DMS153 (cell line): ENCODE data around the gene KLK7.
"Not testable (repeated sequence)": the region's sequence is repeated elsewhere in the genome, so short reads cannot be mapped to it uniquely, and the experiment has no call there.

Experiments used
- DNase-seq: peaks from one replicate; lab custom pipeline; 2025; lab: John Stamatoyannopoulos, UW

KLK7 gene

DNA sequence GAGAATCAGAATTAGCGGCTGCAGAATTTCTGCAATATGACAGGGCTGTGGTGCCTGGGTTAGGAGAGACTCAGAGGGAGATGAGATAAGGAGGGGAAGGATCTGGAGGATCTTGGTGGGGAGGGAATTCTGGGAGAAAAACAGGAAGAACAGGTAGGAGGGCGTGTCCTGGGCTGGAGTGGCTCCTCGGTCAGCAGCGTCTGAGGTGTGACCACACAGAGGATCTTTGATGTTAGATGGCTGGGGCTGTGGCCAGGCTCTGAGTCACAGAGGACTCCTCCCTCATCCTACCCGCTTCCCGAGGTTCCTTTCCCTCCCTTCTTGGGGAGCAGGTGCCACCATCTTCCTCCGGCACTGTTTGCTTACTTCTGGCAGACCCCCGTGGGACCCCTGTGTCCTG, 8.0 kb downstream of the KLK7 start:
- DNase-seq = no peak

DNA sequence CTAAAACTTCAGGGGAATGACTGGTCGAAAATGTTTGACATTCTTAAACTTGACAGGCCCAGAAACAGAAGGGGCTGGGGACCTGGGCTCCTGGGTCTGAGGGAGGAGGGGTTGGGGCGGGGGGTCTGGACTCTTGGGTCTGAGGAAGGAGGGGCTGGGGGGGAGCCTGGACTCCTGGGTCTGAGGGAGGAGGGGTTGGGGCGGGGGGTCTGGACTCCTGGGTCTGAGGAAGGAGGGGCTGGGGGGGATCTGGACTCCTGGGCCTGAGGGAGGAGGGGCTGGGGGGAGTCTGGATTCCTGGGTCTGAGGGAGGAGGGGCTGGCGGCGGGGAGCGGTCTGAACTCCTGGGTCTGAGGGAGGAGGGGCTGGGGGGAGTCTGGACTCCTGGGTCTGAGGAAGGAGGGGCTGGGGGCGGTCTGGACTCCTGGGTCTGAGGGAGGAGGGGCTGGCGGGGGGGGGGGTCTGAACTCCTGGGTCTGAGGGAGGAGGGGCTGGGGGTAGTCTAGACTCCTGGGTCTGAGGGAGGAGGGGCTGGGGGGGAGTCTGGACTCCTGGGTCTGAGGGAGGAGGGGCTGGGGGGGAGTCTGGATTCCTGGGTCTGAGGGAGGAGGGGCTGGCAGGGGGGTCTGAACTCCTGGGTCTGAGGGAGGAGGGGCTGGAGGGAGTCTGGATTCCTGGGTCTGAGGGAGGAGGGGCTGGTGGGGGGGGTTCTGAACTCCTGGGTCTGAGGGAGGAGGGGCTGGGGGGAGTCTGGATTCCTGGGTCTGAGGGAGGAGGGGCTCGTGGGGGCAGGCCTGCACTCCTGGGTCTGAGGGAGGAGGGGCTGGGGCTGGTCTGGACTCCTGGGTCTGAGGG, 8.8 kb downstream of the KLK7 start:
- no peak for DNase-seq

DNA sequence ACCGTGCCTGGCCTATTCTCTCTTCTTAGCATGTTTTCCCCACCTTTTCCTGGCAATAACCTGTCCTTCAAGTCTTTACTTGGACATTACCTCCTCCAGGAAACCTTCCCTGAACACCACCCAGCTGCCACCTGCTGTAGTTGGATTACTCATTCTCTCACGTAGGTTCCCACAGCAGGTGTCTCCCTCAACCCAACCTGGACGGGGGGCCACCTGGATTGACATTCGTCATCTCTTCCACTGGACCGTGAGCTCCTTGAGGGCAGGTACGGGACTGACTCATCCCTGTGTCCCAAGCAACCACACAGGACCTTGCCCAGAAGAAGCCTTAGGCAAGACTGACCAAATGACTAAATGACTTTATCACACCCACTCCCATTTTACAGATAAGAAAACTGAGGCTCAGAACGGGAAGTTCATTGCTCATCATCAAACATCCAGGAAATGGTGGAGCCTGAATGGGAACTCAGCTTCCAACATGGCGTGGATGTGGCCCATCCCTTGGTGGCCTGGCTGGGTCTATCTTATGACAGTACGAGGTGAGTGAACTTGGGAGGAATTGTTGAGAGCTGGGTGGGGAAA, 10.8 kb downstream of the KLK7 start:
- no peak for DNase-seq

DNA sequence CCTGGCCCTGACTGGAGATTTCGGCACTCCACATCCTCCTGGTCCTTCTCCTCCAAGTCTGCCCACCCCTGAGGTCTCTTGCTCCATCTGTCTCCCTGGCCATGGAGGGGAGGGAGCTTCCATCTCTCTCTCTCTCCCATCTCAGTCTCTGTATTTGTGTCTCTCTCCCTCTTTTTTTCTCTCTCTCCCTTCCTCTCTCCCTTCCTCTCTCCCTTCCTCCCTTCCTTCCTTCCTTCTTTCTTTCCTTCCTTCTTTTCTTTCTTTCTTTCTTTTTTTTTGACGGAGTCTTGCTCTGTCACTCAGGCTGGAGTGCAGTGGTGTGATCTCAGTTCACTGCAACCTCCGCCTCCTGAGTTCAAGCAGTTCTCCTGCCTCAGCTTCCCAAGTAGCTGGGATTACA, 13.9 kb downstream of the KLK7 start:
- not testable (repeated sequence) for DNase-seq

DNA sequence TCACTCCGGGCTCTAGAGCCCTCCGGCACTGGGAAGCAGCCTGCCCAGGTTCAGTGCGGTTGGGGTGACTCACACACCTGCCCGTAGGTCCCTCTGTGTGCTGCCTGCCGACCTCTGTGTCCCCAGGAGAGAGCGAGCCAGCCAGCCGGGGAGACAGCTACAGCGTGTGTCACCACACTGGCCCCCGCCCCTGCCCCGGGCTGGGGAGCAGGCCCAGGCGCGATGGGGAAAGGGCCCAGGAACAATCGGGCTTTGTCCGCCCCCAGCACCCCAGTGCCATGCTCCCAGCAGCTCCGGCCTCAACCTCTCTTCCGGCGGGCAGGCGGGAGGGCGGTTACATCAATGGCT, 14.3 kb downstream of the KLK7 start, which contains the start of gene KLK6:
Gene KLK6, minus strand, starts transcription at position 179 of the 348 bp plus-strand sequence. CDS start 1,487 bp downstream, outside the sequence.
- DNase-seq = no peak

DNA sequence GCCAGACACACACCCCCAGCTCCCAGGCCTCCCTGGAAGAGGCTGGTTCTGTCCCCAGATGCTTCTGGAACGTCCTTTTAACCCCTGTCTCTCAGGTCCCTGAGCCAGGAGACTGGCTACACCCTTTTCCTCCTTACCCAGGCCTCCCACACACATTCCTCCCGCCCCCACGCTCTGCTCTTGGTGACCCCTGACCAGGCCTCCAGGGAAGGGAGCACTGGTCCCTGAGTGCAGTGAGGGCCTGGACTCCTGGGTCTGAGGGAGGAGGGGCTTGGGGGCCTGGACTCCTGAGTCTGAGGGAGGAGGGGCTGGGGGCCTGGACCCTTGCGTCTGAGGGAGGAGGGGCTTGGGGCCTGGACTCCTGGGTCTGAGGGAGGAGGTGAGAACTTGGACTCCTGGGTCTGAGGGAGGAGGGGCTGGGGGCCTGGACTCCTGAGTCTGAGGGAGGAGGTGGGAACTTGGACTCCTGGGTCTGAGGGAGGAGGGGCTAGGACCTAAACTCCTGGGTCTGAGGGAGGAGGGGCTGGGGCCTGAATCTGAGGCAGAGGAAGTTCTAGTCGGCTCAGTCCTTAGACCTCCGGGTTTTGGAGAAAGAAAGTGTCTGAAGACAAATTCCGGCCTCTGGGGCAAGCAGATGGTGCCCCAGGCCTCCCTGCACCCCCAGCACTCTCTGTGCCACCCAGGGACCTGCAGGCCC, 14.9 kb downstream of the KLK7 start:
- DNase-seq = no peak

DNA sequence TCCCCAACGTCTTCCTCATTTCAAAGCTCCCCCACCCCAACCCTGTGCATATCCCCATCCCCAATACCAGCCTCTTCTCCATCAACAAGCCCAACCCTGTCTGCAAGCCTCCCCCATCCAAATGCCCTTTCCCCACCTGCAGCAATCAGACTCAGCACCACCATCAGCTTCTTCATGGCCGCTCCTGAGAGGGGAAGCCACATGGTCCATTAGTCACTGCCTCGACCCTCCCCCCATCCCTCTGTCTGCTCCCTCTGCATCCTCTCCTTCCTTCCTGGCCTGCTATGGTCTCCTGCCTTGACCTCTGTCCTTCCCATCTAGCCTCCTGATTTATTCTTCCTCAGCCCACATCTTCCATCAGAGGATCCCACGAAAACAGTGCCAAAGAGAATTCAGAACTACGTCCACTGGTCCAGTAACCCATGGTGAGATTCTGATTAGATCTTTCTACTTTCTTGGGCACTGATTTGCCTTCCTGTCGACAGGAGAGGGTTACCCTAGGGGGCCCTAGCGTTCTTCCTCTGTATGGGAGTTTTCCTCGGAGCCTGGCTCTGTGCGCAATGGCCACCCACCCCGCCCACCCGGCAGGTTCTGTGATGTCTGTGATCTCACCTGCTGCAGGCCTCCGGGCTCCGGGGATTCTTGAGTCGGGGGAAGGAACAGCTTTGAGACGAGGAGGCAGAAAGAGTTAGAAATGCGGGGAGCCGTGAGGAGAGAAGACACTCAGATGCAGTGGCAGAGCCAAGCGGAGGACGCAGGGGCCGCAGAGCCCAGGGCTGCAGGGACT, 15.6 kb downstream of the KLK7 start:
- DNase-seq = no peak

DNA sequence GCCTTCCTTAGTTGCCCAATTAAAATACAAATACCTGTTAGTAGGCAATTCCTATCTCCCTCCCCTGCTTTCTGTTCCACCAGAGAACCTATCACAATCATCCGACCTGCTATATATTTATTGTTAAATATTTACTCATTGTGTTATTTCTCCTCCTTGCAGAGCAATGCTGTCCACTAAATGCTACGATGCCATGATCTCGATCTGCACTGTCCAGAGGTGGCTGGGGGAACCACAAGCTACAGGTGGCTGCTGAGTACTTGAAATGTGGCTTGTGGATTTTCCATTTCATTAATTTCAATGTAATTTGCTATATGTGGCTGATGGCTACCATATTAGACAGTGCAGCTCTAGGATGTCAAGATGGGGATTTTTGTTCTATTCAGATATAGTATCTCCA, 19.5 kb downstream of the KLK7 start:
- DNase-seq = no peak

DNA sequence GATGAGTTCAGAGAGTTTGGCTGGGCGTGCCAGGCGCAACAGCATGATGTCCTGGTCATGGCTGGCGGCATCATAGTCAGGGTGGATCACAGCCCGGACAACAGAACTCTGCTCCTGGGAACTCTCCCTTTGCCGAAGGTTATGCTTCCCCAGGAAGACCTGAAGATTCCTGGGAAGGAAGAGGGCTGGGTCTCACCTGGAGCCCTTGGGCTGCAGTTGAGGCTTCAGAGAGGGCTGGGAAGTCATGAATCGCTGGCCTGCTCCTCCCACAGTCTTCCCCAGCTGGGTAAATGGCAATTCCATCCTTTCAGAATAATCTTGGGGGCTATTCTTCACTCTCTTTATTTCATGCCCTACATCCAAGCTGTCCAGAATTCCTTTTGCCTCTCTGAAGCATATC, 20.3 kb downstream of the KLK7 start:
- no peak for DNase-seq

DNA sequence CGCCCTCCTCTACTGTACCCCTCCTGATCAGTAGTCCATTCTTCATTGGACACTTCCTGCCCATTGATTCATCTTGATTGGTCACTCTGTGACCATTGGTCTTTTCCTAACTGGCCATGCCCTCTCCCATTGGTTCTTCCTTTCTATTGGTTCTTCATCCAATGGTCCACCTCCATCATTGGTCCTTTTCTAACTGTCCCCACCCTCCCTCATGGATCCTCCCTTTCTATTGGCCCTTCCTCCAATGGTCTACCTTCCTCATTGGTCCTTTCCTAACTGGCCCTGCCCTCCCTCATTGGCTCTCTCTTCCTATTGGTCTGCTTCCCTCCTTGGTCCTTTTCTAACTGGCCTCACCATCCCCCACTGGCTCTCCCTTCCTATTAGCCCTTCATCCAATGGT, 21.5 kb downstream of the KLK7 start:
- DNase-seq = no peak

DNA sequence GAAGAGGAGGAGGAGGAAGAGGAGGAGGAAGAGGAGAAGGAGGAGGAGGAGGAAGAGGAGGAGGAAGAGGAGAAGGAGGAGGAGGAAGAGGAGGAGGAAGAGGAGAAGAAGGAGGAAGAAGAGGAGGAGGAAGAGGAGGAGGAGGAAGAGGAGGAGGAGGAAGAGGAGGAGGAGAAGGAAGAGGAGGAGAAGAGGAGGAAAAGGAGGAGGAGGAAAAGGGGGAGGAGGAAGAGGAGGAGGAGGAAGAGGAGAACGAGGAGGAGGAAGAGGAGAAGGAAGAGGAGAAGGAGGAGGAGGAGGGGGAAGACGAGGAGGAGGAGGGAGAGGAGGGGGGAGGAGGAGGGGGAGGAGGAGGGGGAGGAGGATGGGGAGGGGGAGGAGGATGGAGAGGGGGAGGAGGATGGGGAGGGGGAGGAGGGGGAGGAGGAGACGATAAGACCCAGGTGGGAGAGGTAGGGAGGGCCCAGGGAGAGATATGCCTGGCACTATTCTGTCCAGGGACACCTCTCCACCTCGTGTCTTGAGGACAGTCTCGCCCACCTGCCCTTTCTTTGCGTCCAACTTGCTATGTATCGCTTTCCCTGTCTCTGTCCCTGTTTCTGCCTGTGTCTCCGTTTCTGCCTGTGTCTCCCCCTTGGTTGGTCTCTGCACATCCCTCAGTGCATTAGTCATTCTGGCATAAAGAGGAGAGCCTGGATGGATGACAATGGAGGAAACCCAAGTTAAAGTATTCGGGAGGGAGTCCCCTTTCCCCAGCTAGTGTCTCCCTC, 23.8 kb downstream of the KLK7 start:
- DNase-seq = no peak

DNA sequence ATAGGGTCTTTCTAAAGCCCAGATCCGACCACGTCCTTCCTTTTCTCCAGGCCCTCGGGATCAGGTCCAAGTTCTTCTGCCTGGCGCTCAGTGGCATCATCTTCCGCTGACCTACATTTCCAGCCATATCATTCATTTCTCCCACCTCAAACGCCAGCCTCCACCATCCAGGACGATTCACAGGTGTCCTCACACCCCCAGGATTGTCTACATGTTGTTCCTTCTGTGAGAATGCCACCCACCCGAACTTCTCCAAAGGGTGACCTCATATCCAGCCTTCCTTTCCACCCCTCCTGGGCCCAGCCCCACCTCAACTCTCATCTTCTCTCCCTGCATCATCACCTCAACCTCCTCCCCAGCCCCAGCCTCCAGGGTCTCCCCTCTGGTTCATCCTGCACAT, 26.1 kb downstream of the KLK7 start:
- DNase-seq = no peak

DNA sequence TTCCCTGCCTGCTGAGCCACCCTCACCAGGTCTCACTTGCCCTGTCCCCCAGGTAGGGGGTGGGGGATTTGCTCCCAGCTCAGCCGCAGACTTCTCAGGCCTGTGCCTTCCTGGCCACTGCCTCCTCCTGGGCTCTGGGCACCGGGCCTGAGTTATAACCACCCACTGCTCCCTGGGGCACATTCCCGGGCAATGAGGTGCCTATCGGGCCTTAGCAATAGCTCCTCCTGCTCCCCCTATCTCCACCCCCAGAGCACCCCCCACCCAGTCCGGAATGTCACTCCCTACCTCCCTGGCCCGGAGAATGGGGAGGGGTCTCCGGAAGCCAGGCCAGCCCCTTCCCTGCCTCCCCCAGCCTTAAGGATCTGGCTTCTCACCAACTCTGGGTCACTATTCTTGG, 30.8 kb downstream of the KLK7 start, which contains the start of gene KLK5:
Gene KLK5, minus strand, starts transcription at position 129 of the 400 bp plus-strand sequence. CDS start 381 bp downstream, outside the sequence.
- DNase-seq = no peak

DNA sequence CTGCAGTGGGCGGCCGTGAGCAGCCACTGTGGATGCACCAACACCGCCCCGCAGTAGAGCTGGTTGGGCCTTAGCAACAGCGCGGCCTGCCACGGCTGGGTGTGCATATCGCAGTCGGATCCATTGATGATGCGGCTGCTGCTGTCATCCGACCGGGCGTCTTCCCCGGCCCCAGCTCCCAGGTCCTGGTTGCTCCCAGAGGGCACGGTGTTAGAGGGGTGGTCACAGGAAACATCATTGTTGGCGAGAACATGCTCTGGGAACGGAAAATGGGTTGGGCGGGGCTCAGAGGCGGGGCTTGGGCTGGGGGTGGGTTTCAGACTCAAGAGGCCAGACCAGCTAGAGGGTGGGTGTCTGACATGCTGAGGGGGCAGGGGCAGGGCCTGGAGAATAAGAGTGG, 33.9 kb downstream of the KLK7 start:
- no peak for DNase-seq

DNA sequence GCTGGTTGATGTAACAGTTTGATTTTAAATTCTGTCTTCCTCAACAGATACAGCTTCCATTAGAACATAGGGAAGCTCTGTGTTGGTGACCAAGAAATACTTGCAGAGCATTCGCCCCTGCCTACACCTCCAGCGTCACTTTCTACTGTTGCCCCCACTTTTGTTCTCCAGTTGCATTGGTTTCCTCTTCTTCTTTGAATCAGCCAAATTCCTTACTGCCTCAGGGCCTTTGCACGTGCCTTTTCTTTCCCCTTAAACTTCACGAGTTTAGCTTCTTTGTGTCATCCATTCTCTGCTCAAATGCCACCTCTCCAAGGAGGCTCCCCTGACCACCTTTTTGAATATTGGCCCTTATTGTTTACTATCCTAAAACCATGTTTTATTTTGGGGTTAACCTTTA, 36.6 kb downstream of the KLK7 start:
- DNase-seq = no peak

DNA sequence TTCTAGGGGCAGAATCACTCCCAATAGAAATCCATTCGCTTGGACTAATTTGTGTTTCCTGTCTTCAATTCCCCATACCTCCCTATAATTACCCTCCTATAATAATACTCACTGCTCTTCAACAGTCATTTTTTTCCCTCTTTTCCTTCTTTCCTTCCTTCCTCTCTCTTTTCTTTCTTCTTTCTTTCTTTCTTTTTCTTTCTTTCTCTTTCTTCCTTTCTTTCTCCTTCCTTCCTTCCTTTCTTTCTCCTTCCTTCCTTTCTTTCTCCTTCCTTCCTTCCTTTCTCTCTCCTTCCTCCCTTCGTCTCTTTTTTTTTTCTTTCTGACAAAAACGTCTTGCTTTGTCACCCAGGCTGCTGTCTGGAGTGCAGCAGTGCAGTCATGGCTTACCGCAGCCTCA, 38.9 kb downstream of the KLK7 start:
- DNase-seq = no peak

DNA sequence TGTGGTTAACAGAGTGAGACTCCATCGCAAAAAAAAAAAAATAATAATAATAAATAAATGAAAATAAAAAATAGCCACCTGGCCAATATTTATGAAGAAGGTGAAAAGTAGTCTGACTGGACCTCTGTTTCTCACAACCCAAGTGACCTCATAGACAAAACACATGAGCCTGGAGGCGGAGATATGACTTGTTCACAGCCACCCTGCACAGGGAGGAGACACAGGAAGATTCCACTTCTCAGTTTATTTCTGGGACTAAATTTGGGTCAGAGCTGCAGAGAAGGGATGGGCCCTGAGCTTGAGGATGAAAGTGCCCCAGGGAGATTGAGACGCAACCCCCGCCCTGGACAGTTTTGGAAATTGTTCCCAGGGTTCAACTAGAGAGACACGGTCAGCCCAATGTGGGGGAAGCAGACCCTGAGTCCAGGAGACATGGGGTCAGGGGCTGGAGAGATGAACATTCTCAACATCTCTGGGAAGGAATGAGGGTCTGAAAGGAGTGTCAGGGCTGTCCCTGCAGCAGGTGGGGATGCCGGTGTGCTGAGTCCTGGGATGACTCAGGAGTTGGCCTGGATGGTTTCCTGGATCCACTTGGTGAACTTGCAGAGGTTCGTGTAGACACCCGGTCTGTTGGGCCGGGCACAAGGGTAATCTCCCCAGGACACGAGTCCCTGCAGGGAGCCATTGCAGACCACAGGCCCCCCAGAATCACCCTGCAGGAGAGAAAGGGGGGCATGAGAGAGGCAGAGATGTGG, 40.5 kb downstream of the KLK7 start:
- no peak for DNase-seq

DNA sequence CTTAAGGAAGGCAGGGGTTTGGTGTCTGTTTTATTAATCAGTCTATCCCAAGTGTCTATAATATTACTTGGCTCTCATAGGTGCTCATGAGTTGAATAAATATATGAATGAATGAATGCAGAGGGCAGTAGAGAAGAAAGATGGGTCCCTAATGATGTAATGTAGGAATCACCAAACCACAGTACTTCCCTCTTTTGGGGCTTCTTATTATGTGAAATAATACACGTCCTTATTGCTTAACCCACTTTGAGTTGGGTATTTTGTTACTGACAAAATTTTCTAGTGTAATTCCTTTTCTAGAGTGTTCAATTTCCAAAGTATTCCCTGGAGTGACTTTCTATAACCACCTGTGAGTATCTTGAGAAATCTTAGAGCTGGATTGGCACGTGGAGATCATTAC, 44.1 kb downstream of the KLK7 start:
- no peak for DNase-seq

DNA sequence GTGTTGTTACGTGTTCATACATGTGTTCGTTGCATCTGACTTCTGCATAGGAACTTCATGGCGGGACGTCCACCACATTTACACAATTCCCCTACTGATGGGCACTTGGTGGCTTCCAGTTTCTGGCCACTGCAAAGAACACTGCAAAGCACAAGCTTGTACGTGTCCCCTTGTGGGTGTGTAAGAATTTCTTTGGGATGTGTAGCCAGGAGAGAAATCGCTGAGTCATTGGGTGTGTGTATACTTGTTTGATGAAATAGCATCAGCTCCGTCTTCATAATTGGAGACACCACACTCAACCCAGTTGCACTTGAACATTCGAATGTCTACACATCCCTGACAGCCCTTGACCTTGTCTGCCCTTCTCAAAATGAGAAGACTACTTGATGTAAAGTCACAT, 50.1 kb downstream of the KLK7 start:
- no peak for DNase-seq

DNA sequence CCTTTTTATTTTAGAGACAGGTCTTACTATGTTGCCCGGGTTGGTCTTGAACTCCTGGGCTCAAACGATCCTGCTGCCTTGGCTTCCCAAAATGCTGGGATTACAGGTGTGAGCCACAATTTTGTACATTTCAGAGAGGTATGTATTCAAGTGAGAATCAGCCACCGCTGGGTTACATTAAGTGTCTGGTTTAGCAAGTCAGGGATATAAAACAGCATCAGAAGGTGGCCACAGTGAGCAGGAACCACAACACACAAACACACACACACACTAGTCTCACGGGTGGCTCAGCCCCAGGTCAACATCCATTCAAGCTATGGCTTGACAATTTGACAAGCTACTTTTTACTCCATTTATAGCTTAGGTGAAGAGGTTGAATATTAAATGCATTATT, 51.0 kb downstream of the KLK7 start:
- DNase-seq = no peak
